GM12865 (cell line): ENCODE measurements around the gene FANK1.

Experiments used
- DNase-seq: peaks from one replicate; pipeline ENCODE4 v3.0.0; 2010; ENCODE audit warnings: low read depth
- H3K4me3 ChIP-seq: 2 replicates; pipeline ENCODE4 v1.5.1; 2011; ENCODE audit warnings: mild to moderate bottlenecking, low read depth, low read length, control low read depth
- CTCF ChIP-seq: IDR thresholded peaks from 2 replicates; pipeline ENCODE4 v1.5.1; 2011; ENCODE audit warnings: low read length, control low read depth, low read depth, inconsistent platforms; ENCODE audit not compliant: insufficient read depth; ENCODE audit errors: missing control alignments

FANK1 gene

GRCh38 chr10:125992254-125992653, 95.9 kb downstream of the FANK1 start:
- H3K4me3 ChIP-seq: no peak overlapping the region
- TF ChIP-seq CTCF: no peak
- no peak for DNase-seq

DNA sequence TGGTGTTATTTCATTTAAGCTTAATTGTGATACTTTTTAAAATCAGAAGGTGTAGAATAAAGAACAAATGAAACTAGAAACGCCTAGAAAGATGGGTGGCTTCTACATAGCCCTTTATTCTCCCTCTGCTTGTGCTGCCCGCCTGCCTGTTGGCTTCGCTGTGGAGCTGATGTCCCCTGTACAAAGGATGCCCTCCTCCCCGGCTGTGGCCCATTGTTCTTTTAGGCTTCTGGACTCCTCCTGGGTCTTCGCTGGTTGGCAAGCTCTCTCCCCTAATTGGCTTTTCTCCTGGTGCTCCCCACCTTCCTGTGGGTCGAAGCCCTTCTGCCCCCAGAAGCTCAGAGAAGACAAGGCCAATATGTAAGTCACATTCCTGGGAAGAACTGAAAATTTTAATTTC, 98.2 kb downstream of the FANK1 start:
- no peak for TF ChIP-seq CTCF
- no peak for DNase-seq
- no peak overlapping the region for H3K4me3 ChIP-seq

GRCh38 chr10:125995726-125996304, 99.5 kb downstream of the FANK1 start:
- no peak for DNase-seq
- H3K4me3 ChIP-seq: no peak overlapping the region
- no peak for TF ChIP-seq CTCF

GRCh38 chr10:125997586-125997985, 101.2 kb downstream of the FANK1 start:
- TF ChIP-seq CTCF: no peak
- H3K4me3 ChIP-seq: no peak overlapping the region
- DNase-seq: no peak

DNA sequence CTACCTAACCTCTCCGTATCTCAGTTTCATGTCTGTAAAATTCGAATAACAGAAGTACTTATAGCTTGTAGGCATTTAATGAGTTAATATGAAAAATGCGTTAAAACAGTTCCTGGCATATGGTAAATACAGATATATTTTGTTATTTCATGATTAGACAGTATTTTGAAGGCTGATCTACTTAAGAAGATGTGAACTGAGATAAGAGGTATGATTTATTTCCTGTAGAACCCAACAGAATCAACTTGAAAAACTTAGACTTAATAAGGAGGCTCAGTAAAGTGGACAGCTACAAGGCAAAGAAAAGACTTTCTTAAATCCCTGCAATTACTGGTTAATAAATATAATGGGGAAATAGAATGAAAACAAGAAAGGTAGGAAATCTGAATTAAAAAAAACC, 103.3 kb downstream of the FANK1 start:
- DNase-seq: no peak
- no peak for TF ChIP-seq CTCF
- no peak overlapping the region for H3K4me3 ChIP-seq

- TF ChIP-seq CTCF: no peak
- no peak overlapping the region for H3K4me3 ChIP-seq
- no peak for DNase-seq
Observed at GRCh38 chr10:126001576-126001975, 105.2 kb downstream of the FANK1 start.

DNA sequence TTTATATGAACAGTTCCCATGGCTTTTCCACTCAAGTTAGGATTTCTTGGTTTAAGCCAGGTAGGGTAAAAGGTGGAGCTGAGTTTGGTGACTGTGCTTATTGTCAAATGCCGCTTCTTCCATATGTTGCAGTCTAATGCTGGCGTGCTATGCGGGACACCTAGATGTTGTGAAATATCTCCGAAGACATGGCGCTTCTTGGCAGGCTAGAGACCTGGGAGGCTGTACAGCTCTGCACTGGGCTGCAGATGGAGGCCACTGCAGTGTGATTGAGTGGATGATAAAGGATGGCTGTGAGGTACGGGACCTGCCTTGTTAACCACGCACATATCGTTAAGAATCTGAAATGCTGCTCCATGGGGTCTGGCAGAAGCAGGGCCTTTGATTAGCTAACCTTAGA, 108.4 kb downstream of the FANK1 start:
- no peak for TF ChIP-seq CTCF
- no peak for DNase-seq
- H3K4me3 ChIP-seq: no peak overlapping the region
